DND-41 (cell line): ENCODE measurements around the gene CCL7.

ENCODE experiments used
- ATAC-seq: fragments of 200-7000 bp; cut with Tn5 transposase; 3 replicates; pipeline ENCODE4 v1.9.1; 2021; ENCODE audit warnings: low read depth; ENCODE audit not compliant: insufficient read depth
- DNase-seq: peaks from one replicate; pipeline ENCODE4 v3.0.0-alpha.2; 2020
- H2AFZ ChIP-seq: 2 replicates; pipeline ENCODE4 v1.6.0; 2012; ENCODE audit warnings: low read depth, low read length
- H3K27ac ChIP-seq: 2 replicates; pipeline ENCODE4 v1.5.1; 2012; ENCODE audit warnings: low read length, inconsistent platforms
- H3K27me3 ChIP-seq: fragments of 200-600 bp; sonication (generic); 2 replicates; pipeline ENCODE4 v1.6.0; 2012; ENCODE audit warnings: low read length, mild to moderate bottlenecking, inconsistent platforms; ENCODE audit not compliant: insufficient read depth, poor library complexity
- H3K36me3 ChIP-seq: 2 replicates; pipeline ENCODE4 v1.5.1; 2012; ENCODE audit warnings: low read length, inconsistent platforms; ENCODE audit not compliant: insufficient read depth
- H3K4me1 ChIP-seq: 2 replicates; pipeline ENCODE4 v1.5.1; 2012; ENCODE audit warnings: mild to moderate bottlenecking, low read length; ENCODE audit not compliant: insufficient read depth
- H3K4me2 ChIP-seq: 2 replicates; pipeline ENCODE4 v1.6.0; 2012; ENCODE audit warnings: mild to moderate bottlenecking, moderate library complexity, low read length, inconsistent platforms; ENCODE audit not compliant: insufficient read depth
- H3K4me3 ChIP-seq, 2 experiments: fragments of 200-600 bp in 1 of 2; shearing (Covaris generic) in 1 of 2; 2 replicates each; pipeline ENCODE4 v1.5.1; 2012 to 2016; ENCODE audit warnings: inconsistent platforms in 2 of 2, low read length in 2 of 2, mild to moderate bottlenecking in 2 of 2, low read depth in 1 of 2, moderate library complexity in 1 of 2
- H3K79me2 ChIP-seq: 2 replicates; pipeline ENCODE4 v1.6.0; 2012; ENCODE audit warnings: low read length, inconsistent platforms; ENCODE audit not compliant: insufficient read depth
- H3K9ac ChIP-seq: 2 replicates; pipeline ENCODE4 v1.6.0; 2012; ENCODE audit warnings: low read depth, mild to moderate bottlenecking, inconsistent platforms, low read length, moderate library complexity
- H3K9me3 ChIP-seq: 2 replicates; pipeline ENCODE4 v1.5.1; 2012; ENCODE audit warnings: low read length, moderate library complexity, mild to moderate bottlenecking, inconsistent platforms; ENCODE audit not compliant: insufficient read depth, severe bottlenecking
- H4K20me1 ChIP-seq: 2 replicates; pipeline ENCODE4 v1.6.0; 2012; ENCODE audit warnings: low read length; ENCODE audit not compliant: insufficient read depth
- CTCF ChIP-seq: IDR thresholded peaks from 2 replicates; pipeline ENCODE4 v1.5.1; 2012; ENCODE audit warnings: borderline replicate concordance, low read length, moderate library complexity, mild to moderate bottlenecking; ENCODE audit not compliant: poor library complexity, severe bottlenecking; ENCODE audit errors: extremely low read depth
- EZH2 ChIP-seq: IDR thresholded peaks from 3 replicates; pipeline ENCODE4 v1.6.1; 2012; ENCODE audit warnings: borderline replicate concordance, low read depth, mild to moderate bottlenecking, moderate library complexity, low read length, inconsistent platforms; ENCODE audit not compliant: severe bottlenecking

Gene CCL7

GRCh38 chr17:34230342-34230741 is 39.7 kb upstream of the CCL7 start:
- H3K79me2 ChIP-seq, result no peaks in the 10 kb centered on the region
- no peaks in the 10 kb centered on the region for H3K36me3 ChIP-seq
- no peak overlapping the region for H3K4me3 ChIP-seq
- H2AFZ ChIP-seq, result no peak overlapping the region
- TF ChIP-seq CTCF, result no peak
- TF ChIP-seq EZH2, result no peak
- ATAC-seq (no peak), DNase-seq (no peak)
- no peak overlapping the region for H3K27ac ChIP-seq
- no peaks in the 10 kb centered on the region for H3K4me1 ChIP-seq
- no peak overlapping the region for H3K4me2 ChIP-seq
- H4K20me1 ChIP-seq, result no peaks in the 10 kb centered on the region
- peaks cover 6% of the 10 kb centered on the region for H3K9me3 ChIP-seq
- no peaks in the 10 kb centered on the region for H3K27me3 ChIP-seq
- H3K9ac ChIP-seq, result no peak overlapping the region

DNA sequence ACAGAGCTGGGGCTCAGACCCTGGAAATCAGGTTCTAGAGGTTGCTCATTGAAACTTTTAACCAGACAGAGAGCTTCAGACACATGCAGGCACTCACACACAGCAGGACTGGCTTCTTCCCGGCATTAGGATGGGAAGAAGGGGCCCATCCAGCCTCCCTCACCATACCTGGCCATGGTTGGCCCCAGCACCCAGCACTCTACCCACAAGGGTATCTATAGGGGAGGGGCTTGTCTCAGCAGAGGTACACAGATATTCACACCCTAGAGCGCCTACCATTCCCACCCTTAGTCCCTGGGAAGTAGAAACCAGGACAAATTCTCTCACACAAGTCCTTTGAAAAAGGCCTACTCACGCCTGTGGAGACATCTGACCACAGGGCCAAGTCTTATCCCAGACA is 35.4 kb upstream of the CCL7 start:
- Histone ChIP-seq H3K4me1 (no peaks in the 10 kb centered on the region), H3K36me3 (no peaks in the 10 kb centered on the region), H3K79me2 (no peaks in the 10 kb centered on the region), H3K27ac (no peak overlapping the region), H4K20me1 (no peaks in the 10 kb centered on the region), H3K27me3 (no peaks in the 10 kb centered on the region), H3K9ac (no peak overlapping the region), H2AFZ (no peak overlapping the region), H3K4me2 (no peak overlapping the region), H3K4me3 (no peak overlapping the region), H3K9me3 (peaks cover 4% of the 10 kb centered on the region)
- TF ChIP-seq CTCF (no peak), EZH2 (no peak)
- ATAC-seq, result no peak
- no peak for DNase-seq

DNA sequence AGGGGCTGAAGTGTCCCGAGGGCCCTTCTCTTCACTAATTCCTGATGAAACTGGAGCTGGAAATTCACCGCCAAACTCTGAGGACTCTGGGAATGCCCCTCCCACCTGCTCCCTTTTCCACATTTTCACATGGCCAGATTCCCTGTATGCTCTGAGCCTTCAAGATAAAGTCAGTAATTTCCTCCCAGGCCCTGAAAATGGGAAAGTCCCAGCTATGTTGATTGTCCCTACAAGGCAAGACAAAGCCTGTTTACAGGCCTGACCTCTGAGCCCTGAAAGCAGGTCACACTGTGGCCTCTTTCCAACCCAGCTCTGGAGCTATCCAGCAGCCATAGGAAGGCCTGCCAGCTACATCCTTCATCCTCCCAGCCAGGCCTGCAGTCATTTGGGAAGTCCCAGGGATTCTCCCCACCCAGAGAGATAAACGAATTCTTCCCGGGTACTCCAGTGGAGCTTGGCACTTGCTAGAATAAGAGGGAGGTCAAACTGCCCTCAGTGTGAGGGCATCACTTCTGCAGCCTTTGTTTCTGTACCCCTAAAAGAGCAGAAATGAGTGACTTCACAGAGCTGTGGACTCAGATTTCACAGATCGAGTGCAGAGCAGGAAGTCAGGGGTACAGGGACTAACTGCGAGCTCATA is 34.5 kb upstream of the CCL7 start:
- Histone ChIP-seq H3K9ac (no peak overlapping the region), H3K36me3 (no peaks in the 10 kb centered on the region), H3K27me3 (no peaks in the 10 kb centered on the region), H3K27ac (no peak overlapping the region), H2AFZ (no peak overlapping the region), H3K4me2 (no peak overlapping the region), H3K79me2 (no peaks in the 10 kb centered on the region), H3K9me3 (peaks cover under 1% of the 10 kb centered on the region), H4K20me1 (no peaks in the 10 kb centered on the region), H3K4me1 (no peaks in the 10 kb centered on the region), H3K4me3 (no peak overlapping the region)
- no peak for DNase-seq
- TF ChIP-seq EZH2 (no peak), CTCF (no peak)
- ATAC-seq, result no peak
